GM21737 (cell line): ENCODE measurements around the gene EFHD1.
"Not testable (repeated sequence)": the region's sequence is repeated elsewhere in the genome, so short reads cannot be mapped to it uniquely, and the experiment has no call there.

Experiments used
- ATAC-seq: cut with Tn5 transposase; IDR thresholded peaks from one replicate; pipeline ENCODE4 v1.9.1; 2021; ENCODE audit warnings: mild to moderate bottlenecking, moderate library complexity; ENCODE audit not compliant: unreplicated experiment

Gene EFHD1

DNA sequence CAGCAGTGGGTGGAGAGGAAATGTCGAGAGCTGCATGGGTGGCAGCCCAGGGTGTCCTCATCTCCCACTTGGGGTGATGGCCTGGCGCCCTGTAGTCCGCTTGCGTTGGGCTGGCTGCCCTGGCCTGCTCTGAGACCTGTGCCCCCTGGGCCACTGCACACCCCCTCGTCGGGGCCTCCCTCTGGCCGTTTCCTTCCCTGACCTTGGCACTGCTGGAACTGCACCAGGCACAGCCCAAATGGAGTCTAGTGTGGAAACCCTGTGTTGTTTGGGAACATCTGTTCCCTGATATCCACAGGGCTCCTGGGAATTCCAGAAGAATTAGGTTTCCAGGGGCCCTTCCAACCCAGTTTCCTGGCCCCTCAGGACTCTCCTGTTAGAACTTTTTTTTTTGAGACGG is 13.9 kb downstream of the EFHD1 start:
- ATAC-seq = no peak

DNA sequence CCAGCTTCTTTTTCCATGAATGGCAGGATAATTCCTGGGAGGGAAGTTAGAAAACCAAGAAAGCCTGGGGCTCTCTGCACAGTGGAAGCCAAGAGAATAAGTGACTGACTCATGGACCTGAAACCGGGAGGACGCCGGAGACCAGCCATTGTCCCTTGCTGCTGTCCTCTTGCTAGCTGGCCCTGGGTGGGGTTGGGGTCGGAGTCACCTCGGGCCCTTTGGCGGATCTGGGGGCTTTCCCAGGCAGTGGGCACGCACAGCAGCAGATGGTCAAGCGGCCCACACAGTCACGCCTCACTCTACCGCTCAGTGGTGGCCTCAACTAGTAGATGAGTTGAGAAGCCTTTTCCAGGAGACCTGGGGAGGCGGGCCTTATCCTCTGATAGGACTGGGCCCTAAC is 15.6 kb downstream of the EFHD1 start:
- ATAC-seq = no peak

- no peak for ATAC-seq
Measured at GRCh38 chr2:232652505-232652851, 19.1 kb downstream of the EFHD1 start.

DNA sequence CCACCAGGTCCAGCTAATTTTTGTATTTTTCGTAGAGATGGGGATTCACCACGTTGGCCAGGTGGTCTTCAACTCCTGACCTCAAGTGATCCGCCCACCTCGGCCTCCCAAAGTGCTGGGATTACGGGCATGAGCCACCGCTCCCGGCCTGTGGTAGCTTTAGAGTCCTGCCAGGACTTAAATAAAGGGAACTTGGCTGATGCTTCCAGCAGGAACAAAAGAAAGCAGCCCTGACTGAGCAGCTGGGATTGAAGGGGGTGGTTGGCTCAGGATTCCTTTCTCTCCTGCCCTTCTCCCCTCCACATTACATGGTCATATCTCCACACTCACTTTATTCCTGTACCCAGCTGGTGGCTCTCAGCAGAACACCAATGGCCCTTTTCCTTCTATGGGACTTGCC is 20.0 kb downstream of the EFHD1 start:
- ATAC-seq = no peak

DNA sequence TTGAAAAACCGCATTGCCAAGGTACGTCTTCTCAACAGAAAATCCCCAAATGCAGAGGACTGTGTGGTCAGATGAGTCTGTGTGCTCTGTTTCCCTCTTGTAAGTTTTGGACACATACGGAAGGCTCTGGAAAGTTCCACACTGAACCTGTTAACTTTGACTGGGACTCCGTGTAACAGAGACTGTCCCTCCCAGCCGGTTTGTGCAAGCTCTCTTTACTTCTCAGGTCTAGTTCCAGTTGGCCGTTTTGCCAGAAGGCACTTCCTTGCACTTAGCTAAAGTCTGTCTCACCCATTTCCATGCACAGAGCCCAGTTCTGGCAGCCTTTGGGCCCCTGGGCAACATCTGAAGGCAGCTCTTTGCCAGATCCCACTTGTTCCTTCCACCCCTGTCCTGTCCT is 22.0 kb downstream of the EFHD1 start:
- ATAC-seq = no peak

DNA sequence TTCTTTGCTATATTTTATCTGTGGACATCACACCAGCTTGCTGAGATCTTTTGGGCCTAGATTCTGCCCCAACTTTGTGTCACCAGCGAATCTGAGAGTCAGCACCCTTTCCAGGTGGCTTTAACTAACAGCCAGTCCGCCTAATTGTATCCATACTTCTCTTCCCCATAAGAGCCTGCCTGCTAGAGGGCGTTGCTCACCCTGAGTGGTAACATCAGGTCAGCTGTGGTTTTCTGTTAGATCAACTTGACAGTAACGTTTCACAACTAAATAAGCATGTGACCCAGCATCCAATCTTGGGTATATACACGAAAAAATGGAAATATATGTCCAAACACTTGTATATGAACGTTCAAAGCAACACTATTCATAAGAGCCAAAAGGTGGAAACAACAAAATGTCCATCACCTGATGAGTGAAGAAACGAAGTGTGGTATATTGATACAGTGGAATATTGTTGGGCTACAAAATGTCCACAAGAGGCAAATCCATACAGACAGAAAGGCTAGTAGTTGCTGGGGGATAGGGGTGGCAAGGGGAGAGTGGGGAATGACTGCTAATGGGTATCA is 24.9 kb downstream of the EFHD1 start:
- ATAC-seq = no peak

DNA sequence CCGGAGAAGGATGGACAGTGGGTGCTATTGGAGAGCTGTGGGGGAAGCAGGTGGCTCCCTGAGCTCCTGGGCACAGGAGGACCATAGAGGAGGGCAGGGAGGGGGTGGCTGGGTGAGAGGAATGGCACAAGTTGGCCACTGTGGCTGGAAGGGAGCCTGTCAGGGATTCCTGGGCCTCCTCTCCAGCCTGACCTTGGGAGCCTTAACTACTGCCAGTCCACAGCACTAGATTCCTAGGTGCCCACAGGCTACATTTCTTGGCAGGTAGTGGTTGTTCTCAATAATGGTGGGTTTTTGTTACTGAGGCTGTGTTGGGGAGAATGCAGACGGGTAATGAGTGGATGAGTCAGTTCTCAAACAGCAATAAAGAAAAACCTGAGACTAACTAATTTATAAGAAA is 26.0 kb downstream of the EFHD1 start:
- no peak for ATAC-seq

- ATAC-seq = no peak
Measured at GRCh38 chr2:232662486-232663260, 29.3 kb downstream of the EFHD1 start.

DNA sequence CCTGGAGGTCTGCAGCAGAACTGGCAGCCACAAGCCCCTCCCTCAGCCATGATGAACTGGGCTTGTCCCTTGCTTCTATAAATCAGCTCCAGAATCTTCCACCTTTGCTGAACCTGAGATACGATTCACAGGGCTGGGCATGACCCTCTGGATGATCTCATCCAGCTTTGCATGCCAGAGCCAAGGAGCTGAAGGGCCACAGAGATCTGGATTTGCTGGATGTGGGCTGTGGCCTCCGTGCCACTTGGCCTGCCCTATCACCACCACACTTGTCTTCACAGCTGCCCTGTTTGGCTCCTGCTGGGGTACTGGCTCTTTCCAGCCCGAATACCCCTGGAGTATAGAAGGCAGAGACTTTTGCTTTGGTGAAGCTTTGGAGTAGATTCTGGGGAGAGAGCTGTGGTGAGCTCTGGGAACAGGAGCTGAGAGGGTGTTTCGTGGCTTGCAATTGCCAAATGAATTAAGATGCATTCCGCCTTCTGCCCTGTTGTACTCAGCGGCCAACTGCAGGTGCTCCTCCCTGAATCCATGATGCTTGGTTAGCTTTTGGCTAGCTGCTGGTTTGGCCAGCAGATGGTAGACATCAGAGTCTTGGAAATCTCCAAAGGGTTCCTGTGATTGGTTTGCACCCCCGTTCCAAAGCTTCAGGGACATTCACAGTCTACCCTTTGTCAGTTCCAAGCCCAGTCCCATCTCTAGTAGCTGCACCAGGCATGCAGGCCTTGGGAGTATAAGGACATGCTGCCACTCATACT is 32.8 kb downstream of the EFHD1 start:
- ATAC-seq = no peak

- ATAC-seq = no peak
Measured at GRCh38 chr2:232667989-232668583, 34.7 kb downstream of the EFHD1 start.

DNA sequence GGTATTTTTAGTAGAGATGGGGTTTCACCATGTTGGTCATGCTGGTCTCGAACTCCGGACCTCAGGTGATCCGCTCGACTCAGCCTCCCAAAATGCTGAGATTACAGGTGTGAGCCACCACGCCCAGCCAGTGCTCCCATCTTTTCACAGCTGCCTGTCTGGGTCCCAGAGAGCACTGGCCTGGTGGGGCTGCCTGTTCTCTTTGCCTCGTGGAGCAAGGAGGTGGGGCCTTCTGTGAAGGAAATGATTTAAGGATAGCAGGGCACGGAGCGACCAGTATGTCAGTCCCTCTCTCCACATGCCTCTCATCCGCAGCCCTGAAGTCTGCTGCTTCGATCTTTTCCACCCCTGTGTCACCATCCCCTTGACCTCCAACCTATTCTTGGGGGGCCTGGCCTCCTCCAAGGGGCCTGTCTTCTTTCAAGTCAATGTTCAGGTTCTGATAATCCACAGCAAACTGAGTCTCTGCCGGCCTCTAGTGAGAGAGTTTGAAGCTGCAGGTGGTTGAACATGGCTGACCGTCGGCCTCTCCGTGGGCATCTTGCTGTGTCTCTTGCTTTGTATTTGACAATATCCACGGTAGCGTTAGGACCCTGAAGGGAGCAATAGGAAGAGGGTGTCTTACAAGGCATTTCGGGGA is 35.5 kb downstream of the EFHD1 start:
- no peak for ATAC-seq

DNA sequence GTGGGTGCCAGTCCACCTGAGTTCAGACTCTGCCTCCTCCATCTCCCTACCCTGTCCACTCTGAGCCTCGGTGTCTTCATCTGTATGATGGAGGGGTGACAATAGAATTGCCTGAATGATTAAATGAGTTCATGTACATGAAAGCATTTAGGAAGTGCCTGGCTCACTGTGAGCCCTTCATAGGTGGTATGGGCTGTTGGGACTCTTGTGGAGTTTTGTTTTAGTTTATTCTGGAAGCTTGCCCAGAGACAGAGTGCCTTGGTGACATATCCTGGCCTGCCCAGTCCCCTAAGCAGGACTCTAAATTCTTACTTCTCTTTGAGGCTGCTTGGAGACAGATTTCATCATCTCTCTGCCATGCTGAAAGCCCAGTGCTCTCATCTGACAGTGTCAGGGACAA is 39.2 kb downstream of the EFHD1 start:
- no peak for ATAC-seq

DNA sequence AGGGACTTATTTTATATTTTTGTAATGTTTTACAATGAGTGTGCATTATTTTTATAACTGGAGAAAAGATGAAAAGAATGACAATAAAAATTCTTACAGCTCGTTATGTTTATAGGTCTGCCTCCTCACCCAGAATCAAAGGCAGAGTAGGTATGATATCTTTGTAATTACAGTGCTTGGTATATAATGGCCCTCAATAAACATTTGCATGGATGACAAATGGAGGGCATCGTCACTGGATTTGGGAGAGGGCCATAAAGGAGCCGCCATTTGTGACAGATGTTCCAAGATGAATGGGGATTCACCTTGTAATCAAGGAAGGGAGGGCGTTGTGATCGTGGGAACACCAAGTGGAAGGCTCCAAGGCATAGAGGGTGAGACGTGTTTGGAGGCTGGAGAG is 41.1 kb downstream of the EFHD1 start:
- no peak for ATAC-seq

DNA sequence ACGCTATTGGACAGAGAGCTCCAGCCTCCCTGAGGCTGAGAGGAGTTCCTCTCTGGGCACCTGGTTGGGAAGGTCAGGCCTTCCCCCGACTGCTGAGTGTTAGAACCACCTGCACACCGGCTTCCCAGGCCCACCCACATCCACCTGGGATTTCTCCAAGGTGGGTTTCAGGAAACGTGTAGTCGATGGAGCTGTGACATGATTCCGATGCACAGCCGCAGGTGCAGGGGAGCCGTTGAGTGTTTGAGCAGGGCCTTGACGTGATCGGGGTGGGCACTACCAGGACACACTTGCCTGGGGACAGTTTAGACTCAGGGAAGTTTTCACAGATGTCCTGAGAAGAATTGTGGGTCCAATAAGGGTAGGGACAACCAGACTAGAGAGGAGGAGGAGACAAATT is 42.0 kb downstream of the EFHD1 start:
- ATAC-seq = no peak

- ATAC-seq = no peak
Measured at GRCh38 chr2:232680006-232680405, 46.6 kb downstream of the EFHD1 start.

- no peak for ATAC-seq
Measured at GRCh38 chr2:232681527-232681926, 48.1 kb downstream of the EFHD1 start.

- no peak for ATAC-seq
Measured at GRCh38 chr2:232683368-232683767, 50.0 kb downstream of the EFHD1 start.

DNA sequence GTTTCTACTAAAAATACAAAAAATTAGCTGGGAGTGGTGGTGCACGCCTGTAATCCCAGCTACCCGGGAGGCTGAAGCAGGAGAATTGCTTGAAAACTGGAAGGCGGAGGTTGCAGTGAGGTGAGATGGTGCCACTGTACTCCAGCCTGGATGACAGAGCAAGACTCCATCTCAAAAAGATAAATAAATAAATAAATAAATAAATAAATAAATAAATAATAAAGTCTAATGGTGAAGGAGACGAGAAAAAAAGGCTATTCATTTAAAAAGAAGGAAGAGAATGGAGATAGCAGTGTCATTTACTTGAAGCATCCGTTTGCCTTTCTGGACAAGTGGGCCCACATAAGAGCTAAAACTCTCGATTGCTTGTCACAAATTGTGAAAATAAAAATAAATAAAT is 52.0 kb downstream of the EFHD1 start:
- ATAC-seq = not testable (repeated sequence)

- no peak for ATAC-seq
Measured at GRCh38 chr2:232687382-232688160, 54.2 kb downstream of the EFHD1 start.

- no peak for ATAC-seq
Measured at GRCh38 chr2:232688201-232688600, 54.8 kb downstream of the EFHD1 start.
